HG02678 (cell line): ENCODE results near the gene CHAC2.
"Not testable (repeated sequence)": the region's sequence is repeated elsewhere in the genome, so short reads cannot be mapped to it uniquely, and the experiment has no call there.

Source experiments
- ATAC-seq: cut with Tn5 transposase; IDR thresholded peaks from one replicate; pipeline ENCODE4 v1.9.1; 2021; ENCODE audit warnings: mild to moderate bottlenecking, moderate library complexity; ENCODE audit not compliant: unreplicated experiment

The CHAC2 gene

DNA sequence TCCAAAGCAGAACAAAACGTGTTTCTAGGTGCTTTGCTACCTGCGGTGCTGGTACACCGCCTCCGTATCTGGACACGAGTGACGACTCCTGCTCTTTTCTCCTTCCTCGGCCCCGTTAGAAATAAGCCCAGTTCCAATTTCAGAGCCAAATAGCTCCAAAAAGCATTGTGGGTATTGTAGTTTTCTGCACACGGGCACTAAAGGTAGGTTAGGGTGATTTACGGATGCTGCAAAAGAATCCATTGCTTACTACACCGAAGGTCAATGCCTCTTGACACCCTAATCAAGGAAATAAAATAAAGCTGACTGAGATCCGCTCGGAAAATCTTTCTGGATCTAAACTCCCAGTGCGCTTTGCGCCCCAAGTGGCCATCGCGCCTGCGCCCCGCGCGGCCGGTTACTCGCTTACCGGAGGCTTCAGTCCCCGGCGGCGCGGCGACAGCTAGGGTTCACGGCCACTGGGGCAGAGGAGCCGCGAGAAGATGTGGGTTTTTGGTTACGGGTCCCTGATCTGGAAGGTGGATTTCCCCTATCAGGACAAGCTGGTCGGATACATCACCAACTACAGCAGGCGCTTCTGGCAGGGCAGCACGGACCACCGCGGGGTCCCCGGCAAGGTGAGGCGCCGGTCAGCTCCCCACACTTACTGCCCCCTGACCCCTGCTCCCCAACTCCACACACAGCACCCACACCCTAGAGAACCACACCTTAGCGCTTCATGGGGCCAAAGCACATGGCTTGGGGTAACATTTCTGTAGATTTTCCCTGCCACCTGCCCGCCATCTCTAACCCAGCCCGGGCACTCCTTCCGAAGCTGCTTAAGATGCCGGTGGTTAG is at the start of gene CHAC2:
Gene CHAC2 (plus strand): TSS at position 400 of the 837 bp plus-strand sequence. CDS start 83 bp downstream, at position 483.
- ATAC-seq: peak; percentile 94

GRCh38 chr2:53720944-53721343 is 46.7 kb upstream of the CHAC2 start:
- not testable (repeated sequence) for ATAC-seq

DNA sequence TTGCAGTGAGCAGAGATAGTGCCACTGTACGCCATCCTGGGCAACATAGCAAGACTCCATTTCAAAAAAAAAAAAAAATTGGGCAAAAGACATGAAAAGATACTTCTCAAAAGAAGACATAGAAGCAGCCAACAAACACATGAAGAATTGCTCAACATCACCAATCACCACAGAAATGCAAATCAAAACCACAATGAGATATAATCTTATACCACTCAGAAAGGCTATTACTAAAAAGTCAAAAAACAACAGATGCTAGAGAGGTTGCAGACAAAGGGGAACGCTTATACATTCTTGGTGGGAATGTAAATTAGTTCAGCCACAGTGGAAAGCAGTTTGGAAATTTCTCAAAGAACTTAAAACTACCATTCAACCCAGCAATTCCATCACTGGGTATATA is 43.1 kb upstream of the CHAC2 start:
- no peak for ATAC-seq

- no peak for ATAC-seq
Observed at GRCh38 chr2:53725662-53726061, 41.9 kb upstream of the CHAC2 start.

DNA sequence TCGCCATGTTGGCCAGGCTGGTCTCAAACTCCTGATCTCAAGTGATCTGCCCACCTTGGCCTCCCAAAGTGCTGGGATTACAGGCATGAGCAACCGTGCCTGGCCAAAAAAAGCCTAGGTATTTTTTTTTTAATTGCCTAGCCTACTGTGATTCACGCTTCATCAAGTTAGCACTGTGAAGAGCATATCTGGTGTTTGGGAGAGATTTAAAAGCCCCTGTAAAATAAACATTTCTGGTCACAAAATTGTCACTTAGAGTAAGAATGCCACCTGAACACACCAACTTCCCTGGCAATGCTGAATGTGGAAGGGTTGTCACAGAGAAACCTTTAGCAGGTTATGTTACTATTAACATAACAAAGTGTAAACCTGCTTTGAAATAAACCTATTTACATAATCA is 39.7 kb upstream of the CHAC2 start:
- ATAC-seq: no peak

- ATAC-seq: no peak
Observed at GRCh38 chr2:53729143-53729762, 38.4 kb upstream of the CHAC2 start.

- ATAC-seq: no peak
Observed at GRCh38 chr2:53737091-53737490, 30.5 kb upstream of the CHAC2 start.

DNA sequence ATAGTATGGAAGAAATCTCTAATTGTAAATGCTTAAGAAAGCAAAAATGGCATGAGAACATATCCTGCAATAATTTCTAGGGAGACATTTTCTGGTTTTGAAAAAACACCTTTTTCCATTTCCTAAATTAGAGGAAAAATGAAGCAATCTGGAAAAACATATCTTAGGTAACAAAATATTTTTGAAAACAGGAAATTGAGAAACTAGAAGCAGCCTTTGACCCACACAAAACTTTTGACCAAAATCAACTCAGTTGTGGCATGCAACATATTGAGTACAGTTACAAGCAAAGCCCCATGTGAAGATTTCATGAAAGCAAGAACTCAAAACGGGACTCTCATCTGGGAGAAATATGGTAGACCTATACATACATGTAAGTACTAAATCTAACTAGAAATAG is 28.6 kb upstream of the CHAC2 start:
- ATAC-seq: no peak

DNA sequence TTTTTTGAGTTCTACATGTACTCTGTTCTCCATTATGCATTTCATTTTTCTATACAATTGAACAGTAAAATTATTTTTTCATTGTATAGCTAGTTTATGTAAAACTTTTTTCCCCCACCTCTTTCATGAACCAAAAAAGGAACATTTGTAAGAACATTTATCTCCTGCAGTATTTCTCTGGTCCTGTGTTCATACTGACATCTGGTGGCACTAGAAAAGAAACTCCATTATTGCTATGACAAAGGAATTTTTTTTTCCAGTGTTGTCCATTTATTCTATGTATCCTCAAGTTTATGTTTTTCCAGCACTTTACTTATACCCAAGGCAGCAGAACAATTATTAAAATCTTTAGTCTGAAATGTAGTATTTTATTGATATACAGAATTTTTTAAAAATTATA is 27.4 kb upstream of the CHAC2 start:
- no peak for ATAC-seq

GRCh38 chr2:53744395-53745065 is 23.1 kb upstream of the CHAC2 start:
- no peak for ATAC-seq

GRCh38 chr2:53750041-53750768 is 17.4 kb upstream of the CHAC2 start:
- peak; percentile 31 for ATAC-seq

DNA sequence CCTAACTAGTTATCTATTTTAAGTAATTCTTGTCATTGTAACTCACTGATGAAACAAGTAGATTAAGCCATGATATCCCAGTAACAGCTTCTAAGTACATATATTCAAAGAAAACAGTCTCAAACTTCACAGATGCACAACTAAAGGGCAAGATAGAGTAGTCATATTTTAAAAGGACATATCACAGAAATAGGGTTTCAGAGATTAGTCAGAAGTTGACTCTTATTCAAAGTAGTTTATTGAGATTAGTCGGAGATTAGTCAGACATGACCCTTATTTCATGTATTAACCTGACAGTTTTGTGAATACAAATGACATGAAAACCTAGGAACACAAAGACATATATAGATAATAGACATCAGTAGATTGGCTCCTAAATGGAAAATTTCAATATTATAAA is 15.9 kb upstream of the CHAC2 start:
- ATAC-seq: peak; percentile 88

DNA sequence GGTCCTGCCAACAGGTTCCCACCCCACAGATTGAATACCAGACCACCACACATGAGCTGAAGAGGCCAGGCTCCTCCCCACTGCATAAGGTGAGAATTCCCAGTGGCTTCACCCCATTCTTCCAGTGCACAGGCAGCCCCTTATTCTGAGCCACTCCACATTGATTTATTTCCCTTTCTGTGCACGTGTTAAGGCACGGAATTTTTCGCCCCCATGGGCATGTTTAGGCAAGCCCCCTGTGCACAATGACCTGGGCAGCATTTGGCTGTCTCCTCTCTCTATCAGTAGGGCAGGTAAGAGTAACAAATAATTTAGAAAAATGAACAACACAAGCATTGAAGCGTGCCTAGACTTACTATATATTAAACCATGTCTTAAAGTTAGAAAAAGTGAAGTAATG is 15.2 kb upstream of the CHAC2 start:
- ATAC-seq: no peak

- ATAC-seq: no peak
Observed at GRCh38 chr2:53753041-53753440, 14.6 kb upstream of the CHAC2 start.

- no peak for ATAC-seq
Observed at GRCh38 chr2:53755121-53755520, 12.5 kb upstream of the CHAC2 start.

- no peak for ATAC-seq
Observed at GRCh38 chr2:53756644-53757043, 11.0 kb upstream of the CHAC2 start.

GRCh38 chr2:53757206-53757605 is 10.4 kb upstream of the CHAC2 start:
- not testable (repeated sequence) for ATAC-seq

DNA sequence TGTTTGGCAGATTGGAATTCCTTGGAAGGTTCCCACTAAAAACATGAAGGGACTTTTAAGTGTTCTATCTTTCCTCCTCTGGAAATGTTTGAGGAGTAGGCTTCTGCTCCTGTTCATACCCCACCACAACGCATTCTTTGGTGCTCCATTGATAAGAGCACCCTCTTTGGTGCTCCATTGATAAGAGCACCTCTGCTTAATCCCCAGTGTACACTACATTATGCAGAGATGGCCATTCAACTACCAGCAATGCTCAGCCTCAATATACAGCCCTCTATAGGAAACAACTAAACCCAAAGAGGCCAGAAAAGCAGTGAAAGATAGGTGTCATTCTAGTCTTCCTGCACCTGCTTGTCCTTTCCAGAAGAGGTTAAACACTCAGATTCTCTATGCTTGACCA is 1.8 kb upstream of the CHAC2 start:
- no peak for ATAC-seq

GRCh38 chr2:53768242-53768542 is 588 bp downstream of the CHAC2 start:
- peak; percentile 49 for ATAC-seq

- no peak for ATAC-seq
Observed at GRCh38 chr2:53769318-53769945, 1.8 kb downstream of the CHAC2 start.

- ATAC-seq: no peak
Observed at GRCh38 chr2:53770264-53770663, 2.7 kb downstream of the CHAC2 start.
